ENCODE results near the gene KIAA1549. TPM values are rescaled to one million over a fixed set of nuclear protein-coding genes. Genes with fewer than 3 reads are reported as not detected.

KIAA1549 gene
- total and polyA plus RNA-seq, 9 donors = 1.2 to 5.0 (median 3.6) TPM

GRCh38 chr7:138785587-138786437, 195.4 kb downstream of the KIAA1549 start:
- Histone ChIP-seq H3K36me3 (no peaks in the 10 kb centered on the region), H3K4me3 (no peak overlapping the region), H3K4me1 (ENCODE audit: insufficient read depth) (no peaks in the 10 kb centered on the region), H3K27ac (no peak overlapping the region), H3K27me3 (no peaks in the 10 kb centered on the region), H3K9me3 (peaks cover 0 to 4% of the 10 kb centered on the region in 2 donors)
- DNase-seq = no peak
- 37 to 44% (median 39%) methylated on average over 10 of the region's 10 CpGs for WGBS, 3 donors
- intact Hi-C loops (cut with DNase I) = no loop called here
- no peak for TF ChIP-seq POLR2A (IDR thresholded peaks at IDR 0.05)
- no peak for TF ChIP-seq CTCF (IDR thresholded peaks at IDR 0.05)

GRCh38 chr7:138784692-138785091, 196.5 kb downstream of the KIAA1549 start:
- DNase-seq = no peak
- TF ChIP-seq EP300 (IDR thresholded peaks at IDR 0.05) (no peak), POLR2A (IDR thresholded peaks at IDR 0.05) (no peak), CTCF (IDR thresholded peaks at IDR 0.05) (no peak)

More at GRCh38 chr7:138784692-138785091, 196.5 kb downstream of the KIAA1549 start:
- Histone ChIP-seq H3K4me3 (no peak overlapping the region), H3K9me3 (peaks cover 0 to 4% of the 10 kb centered on the region in 2 donors), H3K36me3 (no peaks in the 10 kb centered on the region), H3K27me3 (no peaks in the 10 kb centered on the region), H3K27ac (no peak overlapping the region), H3K4me1 (ENCODE audit: insufficient read depth) (no peaks in the 10 kb centered on the region)
- intact Hi-C loops (cut with DNase I) = no loop called here
- 56 to 61% (median 56%) methylated on average over 4 of the region's 4 CpGs for WGBS, 3 donors

Small RNAs within 50 kb of the gene (small RNA-seq; reads per million reads assigned to genes)
- not detected for gene RNU6-1272P

Other genes with a start within 250 kb of the KIAA1549 start
- not detected for gene TMEM213, start 183.4 kb downstream of the KIAA1549 start, total RNA-seq
- not detected for gene TMEM213, start 183.4 kb downstream of the KIAA1549 start, polyA plus RNA-seq
- not detected for gene ATP6V0A4, start 183.2 kb downstream of the KIAA1549 start, total RNA-seq
- 1 to 10 TPM in 1 of 2 donors, not detected in 1; 1.7 TPM for gene ATP6V0A4, start 183.2 kb downstream of the KIAA1549 start, polyA plus RNA-seq
- 10 to 100 TPM; 21.3 to 46.4 (median 25.2) TPM for gene ZC3HAV1L, start 54.7 kb upstream of the KIAA1549 start, total RNA-seq
- 1 to 10 TPM; 2.6 to 7.0 TPM for gene ZC3HAV1L, start 54.7 kb upstream of the KIAA1549 start, polyA plus RNA-seq
- gene ZC3HAV1, start 128.3 kb upstream of the KIAA1549 start, total RNA-seq = 10 to 100 TPM; 17.5 to 36.2 (median 25.0) TPM
- gene ZC3HAV1, start 128.3 kb upstream of the KIAA1549 start, polyA plus RNA-seq = 10 to 100 TPM in 1 of 2 donors, 1 to 10 TPM in 1; 8.5 to 47.6 TPM
- 10 to 100 TPM; 12.6 to 28.8 (median 19.9) TPM for gene UBN2, start 249.8 kb upstream of the KIAA1549 start, total RNA-seq
- 1 to 10 TPM; 3.3 to 8.9 TPM for gene UBN2, start 249.8 kb upstream of the KIAA1549 start, polyA plus RNA-seq

Data from ovary (tissue), 9 donors.